Measurements from ENCODE around the gene ERFE. TPM values are rescaled to one million over a fixed set of nuclear protein-coding genes. Genes with fewer than 3 reads are reported as not detected.

The ERFE gene
- total RNA-seq, 4 donors from 2014 or later = 0.46 to 3.3 (median 1.3) TPM

GRCh38 chr2:238203973-238204683 lies 45.4 kb downstream of the ERFE start:
- Histone ChIP-seq H3K4me1 (peaks cover 28 to 37% of the 10 kb centered on the region in 2 donors), H3K9me3 (no peaks in the 10 kb centered on the region), H3K36me3 (no peaks in the 10 kb centered on the region), H3K27ac (peak overlapping the region; percentile 83 to 94 (median 91)), H3K4me3 (peak overlapping the region; percentile 51 to 85 (median 66)), H3K27me3 (no peaks in the 10 kb centered on the region)
- DNase-seq (no peak), ATAC-seq (peak; percentile 22 to 43)
- intact Hi-C loops (cut with DNase I; ENCODE audit: low total_unique reads) (loop anchor here (2.0 kb wide), 3 partner anchors 85 to 345 kb away; partner anchors contain the start of genes PER2, RAMP1 and SCLY), in situ Hi-C loops (cut with MboI; ENCODE audit: low sequenced_read_pairs in 4 of 4) (no loop called here)
- TF ChIP-seq POLR2A (IDR thresholded peaks at IDR 0.05) = no peak
- no peak for TF ChIP-seq CTCF (IDR thresholded peaks at IDR 0.05 in 4 of 5, conservative IDR thresholded peaks at IDR 0.05 in 1 of 5)

- Histone ChIP-seq H3K9me3 (no peaks in the 10 kb centered on the region), H3K36me3 (no peaks in the 10 kb centered on the region), H3K4me1 (peaks cover 6 to 9% of the 10 kb centered on the region in 2 donors), H3K27ac (no peak overlapping the region), H3K27me3 (no peaks in the 10 kb centered on the region), H3K4me3 (no peak overlapping the region)
- ATAC-seq (no peak), DNase-seq (no peak)
- TF ChIP-seq CTCF (IDR thresholded peaks at IDR 0.05 in 4 of 5, conservative IDR thresholded peaks at IDR 0.05 in 1 of 5) (no peak), POLR2A (IDR thresholded peaks at IDR 0.05) (no peak)
- intact Hi-C loops (cut with DNase I; ENCODE audit: low total_unique reads) = no loop called here
- in situ Hi-C loops (cut with MboI; ENCODE audit: low sequenced_read_pairs in 4 of 4) = no loop called here
Observed at GRCh38 chr2:238207006-238207405, 48.2 kb downstream of the ERFE start.

GRCh38 chr2:238216651-238217184 lies 57.9 kb downstream of the ERFE start:
- Histone ChIP-seq H3K36me3 (no peaks in the 10 kb centered on the region), H3K27me3 (no peaks in the 10 kb centered on the region), H3K4me3 (no peak overlapping the region), H3K9me3 (no peaks in the 10 kb centered on the region), H3K27ac (peak overlapping the region; percentile 67 to 84 (median 74)), H3K4me1 (peaks cover 19 to 23% of the 10 kb centered on the region in 2 donors)
- DNase-seq (peak; percentile 64 to 75), ATAC-seq (peak; percentile 86 to 93)
- intact Hi-C loops (cut with DNase I; ENCODE audit: low total_unique reads) (loop anchor here (2.0 kb wide), 1 partner anchor 40 kb away; no protein-coding TSS in a partner anchor), in situ Hi-C loops (cut with MboI; ENCODE audit: low sequenced_read_pairs in 4 of 4) (no loop called here)
- TF ChIP-seq POLR2A (IDR thresholded peaks at IDR 0.05) (no peak), CTCF (IDR thresholded peaks at IDR 0.05 in 4 of 5, conservative IDR thresholded peaks at IDR 0.05 in 1 of 5) (no peak)

Other genes with a start within 250 kb of the ERFE start
- 10 to 100 TPM; 67.3 to 97.3 (median 81.2) TPM for gene UBE2F, start 192.0 kb upstream of the ERFE start, total RNA-seq
- gene SCLY, start 98.0 kb upstream of the ERFE start, total RNA-seq = 1 to 10 TPM; 3.3 to 9.7 (median 5.6) TPM
- under 1 TPM in 1 of 4 donors, not detected in 3; 0.11 TPM for gene ESPNL, start 58.6 kb upstream of the ERFE start, total RNA-seq
- gene KLHL30, start 20.3 kb upstream of the ERFE start, total RNA-seq = 100 to 1,000 TPM in 3 of 4 donors, 10 to 100 TPM in 1; 37.9 to 224 (median 142) TPM
- gene ILKAP, start 44.7 kb downstream of the ERFE start, total RNA-seq = 10 to 100 TPM; 16.6 to 30.1 (median 23.3) TPM
- 10 to 100 TPM; 10.9 to 49.1 (median 27.2) TPM for gene HES6, start 81.1 kb downstream of the ERFE start, total RNA-seq
- 1 to 10 TPM; 4.1 to 7.5 (median 6.7) TPM for gene PER2, start 129.6 kb downstream of the ERFE start, total RNA-seq
- 10 to 100 TPM in 2 of 4 donors, 1 to 10 TPM in 2; 8.5 to 20.8 (median 10.9) TPM for gene TRAF3IP1, start 161.5 kb downstream of the ERFE start, total RNA-seq

Measured in gastrocnemius medialis (tissue), 4 donors.